HG02763 (cell line): ENCODE data around the gene TMEM51.
A peak's percentile ranks its signal among the peaks of the same experiment; 100 is the strongest.
"Not testable (repeated sequence)": the region's sequence is repeated elsewhere in the genome, so short reads cannot be mapped to it uniquely, and the experiment has no call there.

Experiments
- ATAC-seq: cut with Tn5 transposase; IDR thresholded peaks from one replicate; pipeline ENCODE4 v1.9.1; 2021; ENCODE audit warnings: mild to moderate bottlenecking, moderate library complexity; ENCODE audit not compliant: unreplicated experiment

The TMEM51 gene

DNA sequence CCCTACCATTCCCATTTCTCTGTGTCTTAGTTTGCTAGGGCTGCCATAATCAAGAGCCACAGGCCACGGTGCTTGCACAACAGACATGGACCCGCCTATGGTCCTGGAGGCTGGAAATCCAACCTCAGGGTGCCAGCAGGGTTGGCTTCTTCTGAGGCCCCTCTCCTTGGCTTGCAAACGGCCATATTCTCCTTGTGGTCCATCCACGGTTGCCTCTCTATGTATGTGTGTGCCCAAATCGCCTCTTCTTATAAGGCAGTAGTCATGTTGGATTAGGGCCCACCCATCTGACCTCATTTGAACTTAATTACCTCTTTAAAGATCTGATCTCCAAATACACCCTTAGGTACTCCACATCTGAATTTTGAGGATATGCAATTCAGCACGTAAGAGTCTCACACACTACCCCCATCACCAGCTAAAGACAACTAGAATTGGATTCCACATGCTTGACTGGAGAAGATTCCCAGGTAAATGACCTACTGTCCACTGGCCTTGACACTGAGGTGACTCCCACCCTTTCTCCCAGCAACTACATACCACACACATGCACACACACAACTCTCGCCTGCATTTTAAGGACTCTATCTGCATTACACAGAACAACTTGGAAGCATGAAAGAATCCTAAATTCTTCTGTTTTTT lies 28.3 kb upstream of the TMEM51 start:
- ATAC-seq: no peak

DNA sequence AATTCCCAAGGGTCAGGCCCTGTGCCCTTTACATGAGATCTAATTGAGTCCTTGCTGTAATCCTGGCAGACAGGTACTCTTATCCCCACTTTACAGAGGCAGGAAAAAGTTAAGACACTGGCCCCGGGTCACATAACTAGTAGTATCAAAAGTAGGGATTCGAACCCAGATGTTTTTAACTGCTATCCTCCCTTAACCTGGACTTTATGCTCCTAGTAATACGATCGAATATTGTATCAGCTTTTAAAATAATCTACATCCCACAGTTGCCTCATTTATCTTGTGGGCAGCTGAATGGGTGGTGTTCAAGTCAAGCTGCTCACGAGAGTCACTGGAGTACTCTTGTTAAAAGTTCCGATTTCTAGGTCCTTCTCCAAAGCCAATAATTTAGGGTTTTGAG lies 25.5 kb upstream of the TMEM51 start:
- ATAC-seq: no peak

DNA sequence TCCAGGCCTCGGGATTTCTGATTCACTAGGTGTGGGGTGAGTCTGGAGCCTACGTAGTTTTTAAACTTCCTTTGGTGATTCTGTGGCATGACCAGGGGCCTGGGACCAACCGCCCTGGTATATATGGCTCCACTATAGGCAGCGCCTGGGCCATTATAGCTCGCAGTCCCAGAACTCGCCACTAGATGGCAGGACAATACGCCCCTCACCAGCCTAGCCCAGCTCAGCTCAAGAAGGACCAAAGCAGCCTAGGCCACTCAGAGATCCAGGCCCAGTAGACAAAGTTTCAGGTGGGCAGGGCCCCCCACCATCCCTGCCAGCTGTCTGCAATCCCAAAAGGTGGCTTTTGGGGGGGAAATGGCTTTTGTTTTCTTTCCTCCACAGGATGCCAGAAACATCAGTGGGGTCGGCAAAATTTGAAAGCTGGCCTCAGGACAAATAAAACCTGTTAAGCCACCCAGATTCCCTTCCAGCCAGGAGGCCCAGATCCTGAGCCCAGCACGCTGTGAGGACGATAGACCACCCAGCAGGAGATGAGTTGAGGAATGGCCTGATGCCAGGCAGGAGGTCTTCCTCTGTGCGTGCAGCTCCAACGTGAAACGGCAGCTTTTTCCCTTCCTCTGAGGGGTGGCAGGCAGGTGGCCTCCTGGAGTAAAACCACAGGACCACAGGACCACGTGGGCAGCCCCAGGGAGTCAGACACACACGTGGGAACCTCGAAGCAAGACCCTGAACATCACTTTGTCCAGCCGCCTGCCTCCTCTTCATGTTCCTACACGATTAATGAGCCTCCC lies 24.8 kb upstream of the TMEM51 start:
- ATAC-seq: peak; percentile 53

DNA sequence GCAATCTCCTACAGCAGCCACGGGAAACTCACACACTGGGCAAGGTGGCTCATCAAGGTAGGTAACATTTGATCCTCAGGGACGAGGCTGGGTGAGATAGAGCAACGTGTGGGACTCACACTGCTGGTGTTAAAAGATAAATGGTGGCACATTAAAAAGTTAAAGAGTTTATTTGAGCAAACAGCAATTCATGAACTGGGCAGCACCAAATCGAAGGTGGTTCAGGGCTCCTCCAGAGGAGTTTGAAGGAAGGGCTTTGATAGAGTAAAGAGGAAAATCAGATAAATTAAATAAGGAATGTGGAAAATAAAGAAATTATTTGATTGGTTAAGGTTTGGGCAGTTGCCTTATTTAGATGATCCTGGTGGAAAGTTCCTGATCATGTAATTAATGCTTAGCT lies 23.6 kb upstream of the TMEM51 start:
- no peak for ATAC-seq

DNA sequence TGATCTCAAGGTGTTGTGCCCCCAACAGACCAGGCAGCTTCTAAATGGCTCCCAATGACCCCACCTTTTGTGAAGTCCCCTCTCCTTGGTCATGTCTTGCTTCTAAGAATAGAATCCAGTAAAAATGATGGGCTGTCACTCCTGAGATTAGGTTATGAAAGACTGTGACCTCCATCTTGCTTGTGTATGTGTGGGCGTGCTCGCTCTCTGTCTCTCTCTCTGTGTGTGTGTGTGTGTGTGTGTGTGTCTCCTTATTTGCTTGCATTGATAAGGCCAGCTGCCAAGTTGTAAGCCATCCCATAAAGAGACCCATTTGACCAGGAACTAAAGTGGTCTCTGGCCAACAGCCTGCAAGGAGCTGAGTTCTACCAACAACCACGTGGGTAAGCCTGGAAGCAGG lies 22.9 kb upstream of the TMEM51 start:
- no peak for ATAC-seq

DNA sequence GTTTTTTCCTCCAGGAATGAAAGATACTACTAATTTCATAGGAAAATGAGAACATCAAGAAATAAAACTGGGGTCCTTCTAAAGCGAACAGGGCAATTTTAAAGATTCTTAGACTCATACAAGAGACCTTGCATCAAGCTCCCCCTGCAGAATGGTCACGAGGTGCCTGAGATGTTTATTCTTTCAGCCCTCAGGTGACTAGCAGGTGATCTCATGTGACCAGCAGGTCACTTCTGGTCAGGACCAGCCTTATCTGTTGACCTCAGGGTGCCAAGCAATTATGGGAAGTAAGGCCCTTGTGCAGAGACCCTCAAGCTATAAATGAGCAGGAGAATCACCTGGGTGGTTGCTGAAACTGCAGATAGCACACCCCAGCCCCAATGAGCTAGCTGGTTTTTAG lies 20.6 kb upstream of the TMEM51 start:
- ATAC-seq: no peak

DNA sequence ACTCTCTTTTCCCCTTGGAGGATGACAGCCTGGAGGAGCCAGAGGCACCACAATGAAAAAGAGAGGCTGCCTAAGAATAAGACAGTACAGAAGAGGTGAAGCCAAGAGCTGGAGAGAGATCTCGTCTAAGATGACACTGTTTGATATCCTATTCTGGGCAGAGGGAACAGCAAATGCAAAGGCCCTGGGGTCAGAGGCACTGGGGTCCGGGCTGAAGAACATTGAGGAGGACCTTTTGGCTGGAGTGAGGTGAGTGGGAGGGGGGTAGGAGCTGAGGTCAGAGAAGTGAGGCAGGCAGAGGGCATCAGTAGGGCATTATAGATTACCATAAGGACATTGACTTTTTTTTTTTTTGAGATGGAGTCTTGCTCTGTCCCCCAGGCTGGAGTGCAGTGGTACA lies 19.3 kb upstream of the TMEM51 start:
- ATAC-seq: no peak

DNA sequence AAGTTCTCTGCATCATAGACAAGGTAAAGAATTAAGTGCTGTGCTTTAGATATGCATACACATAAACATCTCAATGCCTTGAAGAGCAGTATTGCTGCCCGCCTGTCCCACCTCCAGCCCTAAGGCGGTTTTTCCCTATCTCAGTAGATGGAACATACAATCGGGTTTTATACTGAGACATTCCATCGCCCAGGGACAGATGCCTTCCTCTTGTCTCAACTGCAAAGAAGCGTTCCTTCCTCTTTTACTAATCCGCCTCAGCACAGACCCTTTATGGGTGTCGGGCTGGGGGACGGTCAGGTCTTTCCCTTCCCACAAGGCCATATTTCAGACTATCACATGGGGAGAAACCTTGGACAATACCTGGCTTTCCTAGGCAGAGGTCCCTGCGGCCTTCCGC lies 17.9 kb upstream of the TMEM51 start:
- not testable (repeated sequence) for ATAC-seq

DNA sequence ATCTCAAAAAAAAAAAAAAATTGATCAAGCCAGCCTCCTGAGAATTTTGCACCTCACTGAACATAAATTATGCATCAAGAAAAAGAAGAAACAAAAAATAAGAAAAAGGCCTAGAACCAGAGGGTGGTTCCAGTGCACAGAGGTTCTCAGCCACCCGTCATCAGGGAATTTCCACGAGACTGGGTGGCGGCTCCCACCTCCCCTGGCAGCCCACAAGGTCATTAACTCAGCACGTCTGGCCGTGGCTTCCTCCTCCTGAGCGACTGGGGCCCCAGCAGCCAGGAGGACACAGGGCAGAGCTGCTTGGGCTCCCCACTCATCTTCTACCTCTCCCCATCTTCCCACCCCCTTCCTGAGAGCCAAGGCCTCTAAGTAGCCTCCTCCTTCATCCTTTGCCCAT lies 15.7 kb upstream of the TMEM51 start:
- ATAC-seq: no peak

DNA sequence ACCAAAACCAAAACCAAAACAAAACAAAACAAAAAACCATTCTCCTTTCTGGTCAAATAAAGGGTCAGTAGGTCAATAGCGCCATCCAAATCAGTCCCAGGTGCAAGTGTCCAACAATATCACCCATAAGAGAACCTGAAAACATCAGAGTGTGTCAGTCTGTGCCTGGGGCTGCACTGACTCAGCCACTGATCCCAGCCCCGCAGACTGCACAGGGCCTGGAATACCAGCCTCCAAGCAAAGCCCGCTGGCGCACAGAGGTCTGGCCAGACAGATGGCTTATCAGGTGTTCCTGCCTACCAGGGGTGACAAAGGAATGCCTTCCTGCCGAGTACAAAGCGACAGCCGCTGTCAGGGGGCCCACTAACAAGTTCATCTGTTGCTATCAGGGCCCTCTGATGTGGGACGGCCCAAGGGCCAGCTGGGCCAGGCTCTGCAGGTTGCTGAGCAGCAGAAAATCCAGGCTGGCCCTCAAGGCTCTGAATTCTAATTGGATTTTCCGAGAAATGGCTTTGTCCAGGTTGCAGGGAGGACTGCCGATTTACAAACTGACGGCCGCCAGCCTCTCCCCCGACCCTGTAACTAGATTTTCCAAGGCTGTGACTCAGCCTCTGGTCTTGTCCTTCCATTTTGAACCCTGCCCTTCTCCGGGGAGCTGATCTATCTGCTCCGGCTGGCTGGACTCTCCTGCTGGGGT lies 13.7 kb upstream of the TMEM51 start:
- ATAC-seq: no peak

DNA sequence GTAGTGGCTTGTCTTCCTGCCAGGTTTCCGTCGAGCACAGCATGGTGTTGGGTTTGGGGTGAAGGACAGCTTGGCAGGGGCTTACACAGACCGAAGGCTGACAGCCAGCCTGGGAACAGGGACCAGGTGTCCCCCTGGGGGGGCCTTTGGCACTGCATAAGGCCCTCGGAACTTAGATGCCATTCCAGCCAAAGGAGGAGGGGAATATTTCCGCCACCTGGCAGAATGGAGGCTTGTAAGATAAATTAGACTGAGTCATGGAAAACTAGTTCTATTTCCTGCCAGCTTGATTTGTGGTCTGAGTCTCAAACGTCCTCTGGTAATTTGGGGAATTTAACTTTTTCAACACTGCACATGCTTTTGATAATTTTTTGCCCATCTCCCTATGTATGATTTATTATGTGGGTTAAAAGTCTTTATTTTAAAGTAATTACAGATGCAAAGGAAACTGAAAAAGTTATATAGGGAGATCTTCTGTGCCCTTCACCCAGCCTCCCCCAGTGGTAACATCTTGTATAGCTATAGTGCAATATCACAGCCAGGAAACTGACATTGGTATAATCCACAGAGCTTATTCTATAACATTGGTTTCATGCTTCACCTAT lies 11.5 kb upstream of the TMEM51 start:
- ATAC-seq: no peak

DNA sequence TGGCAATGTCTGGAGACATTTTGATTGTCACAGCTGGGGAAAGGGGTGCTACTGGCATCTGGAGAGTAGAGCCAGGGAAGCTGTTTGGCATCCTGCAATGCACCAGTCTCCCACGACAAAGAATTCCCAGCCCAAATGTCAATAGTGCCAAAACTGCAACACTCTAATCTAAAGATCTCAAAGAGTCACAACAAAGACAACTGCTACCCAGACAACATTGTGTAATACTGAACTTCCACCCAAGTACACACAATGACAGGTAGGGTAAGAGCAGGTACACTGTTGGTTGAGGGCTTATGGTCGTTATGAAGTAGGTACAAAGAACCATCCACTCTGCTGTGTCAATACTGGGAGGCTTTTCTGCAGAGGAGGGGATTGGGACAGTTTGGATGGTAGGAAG lies 8.2 kb upstream of the TMEM51 start:
- ATAC-seq: no peak

DNA sequence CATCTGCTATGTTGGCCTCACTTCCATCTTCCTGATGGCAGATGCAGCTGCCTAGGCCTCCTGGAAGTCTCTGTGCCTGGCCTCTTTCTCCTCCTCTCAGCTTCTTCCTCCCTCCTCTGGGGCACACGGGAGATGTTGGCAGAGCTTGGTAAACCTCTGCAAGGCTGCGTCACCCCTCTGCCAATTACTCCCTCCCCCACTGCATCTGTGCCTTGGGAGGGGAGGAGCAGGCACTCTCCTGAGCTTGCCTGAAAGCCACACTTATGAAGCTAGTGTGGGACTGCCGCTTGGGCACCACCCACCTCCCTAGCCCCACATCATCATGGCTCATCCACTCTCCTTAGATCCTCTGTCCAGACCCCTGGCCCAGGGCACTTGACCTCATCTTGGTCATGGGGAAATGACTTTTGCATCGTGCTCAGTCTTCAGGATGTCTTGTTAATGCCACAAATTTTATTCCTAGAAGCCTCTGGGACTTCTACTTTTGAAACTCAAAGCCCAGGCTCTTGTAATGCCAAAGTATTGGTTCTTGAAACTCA lies 7.3 kb upstream of the TMEM51 start:
- no peak for ATAC-seq

DNA sequence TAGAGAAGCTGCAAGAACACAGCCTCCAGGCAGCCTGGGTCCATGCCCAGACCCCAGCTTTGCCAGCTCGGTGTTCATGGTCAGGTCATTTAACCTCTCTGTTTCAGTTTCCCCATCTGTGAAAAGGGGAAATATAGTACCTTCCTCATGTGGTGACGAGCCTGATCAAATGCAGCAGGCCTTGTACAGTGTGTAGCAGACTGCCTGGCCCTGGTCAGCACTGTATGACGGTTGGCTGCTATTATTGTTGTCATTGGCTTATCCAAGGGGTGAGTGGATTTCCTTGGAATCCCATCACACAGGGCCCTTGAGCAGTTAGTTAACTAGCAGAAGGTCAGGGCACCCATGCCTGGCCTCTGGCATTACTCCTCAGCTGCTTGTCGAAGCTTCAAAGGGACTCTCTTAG lies 6.6 kb upstream of the TMEM51 start:
- ATAC-seq: no peak

DNA sequence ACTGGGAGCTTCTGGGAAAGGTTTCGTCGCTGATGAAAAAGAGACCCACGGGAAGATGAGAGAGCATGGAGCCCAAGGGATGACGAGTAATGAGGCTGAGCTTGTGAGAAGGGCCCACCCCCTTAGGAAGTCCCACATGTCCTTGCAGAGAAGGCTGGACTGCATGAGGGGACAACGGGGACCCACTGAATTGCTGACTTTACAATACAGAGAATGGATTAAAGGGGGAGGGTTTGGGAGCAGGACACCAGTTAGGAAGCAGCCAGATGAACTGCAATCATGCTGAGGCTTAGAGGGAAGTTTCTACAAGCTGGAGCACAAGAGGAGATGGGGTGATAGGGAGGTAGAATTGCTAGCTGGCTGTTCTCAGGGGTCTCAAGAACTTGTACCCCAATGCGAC lies 5.5 kb upstream of the TMEM51 start:
- ATAC-seq: no peak

DNA sequence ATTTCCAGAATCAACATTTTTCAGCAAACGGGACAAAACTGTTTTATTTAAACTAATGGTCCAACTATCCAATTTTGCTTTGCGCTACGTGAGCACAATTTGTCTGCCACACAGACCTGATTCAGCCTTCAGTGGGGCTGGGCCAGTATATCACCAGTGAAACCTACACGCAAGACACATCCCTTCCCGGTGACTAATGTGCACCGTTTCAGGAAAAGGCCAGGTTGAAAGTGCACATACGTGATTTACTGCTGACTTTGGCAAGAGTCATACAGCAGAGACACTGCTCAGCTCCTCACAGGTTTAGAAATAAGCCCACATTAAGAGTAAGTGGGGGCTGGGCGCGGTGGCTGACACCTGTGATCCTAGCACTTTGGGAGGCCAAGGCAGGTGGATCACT lies 5.1 kb upstream of the TMEM51 start:
- no peak for ATAC-seq

DNA sequence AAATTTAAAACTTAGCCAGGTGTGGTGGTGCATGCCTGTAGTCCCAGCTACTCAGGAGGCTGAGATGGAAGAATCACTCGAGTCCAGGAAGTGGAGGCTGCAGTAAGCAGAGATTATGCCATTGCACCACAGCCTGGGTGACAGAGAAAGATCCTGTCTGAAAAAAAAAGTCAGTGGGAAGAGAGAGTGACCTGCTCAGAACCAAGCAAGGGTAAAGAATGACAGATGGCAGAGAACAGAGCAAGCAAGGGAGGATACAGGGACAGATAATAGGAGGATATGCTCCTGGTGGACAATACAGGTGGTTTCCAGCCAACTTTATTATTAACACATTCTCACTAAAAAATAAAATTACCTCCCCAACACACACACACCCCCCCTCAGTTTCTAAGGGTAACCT lies 4.6 kb upstream of the TMEM51 start:
- ATAC-seq: no peak

DNA sequence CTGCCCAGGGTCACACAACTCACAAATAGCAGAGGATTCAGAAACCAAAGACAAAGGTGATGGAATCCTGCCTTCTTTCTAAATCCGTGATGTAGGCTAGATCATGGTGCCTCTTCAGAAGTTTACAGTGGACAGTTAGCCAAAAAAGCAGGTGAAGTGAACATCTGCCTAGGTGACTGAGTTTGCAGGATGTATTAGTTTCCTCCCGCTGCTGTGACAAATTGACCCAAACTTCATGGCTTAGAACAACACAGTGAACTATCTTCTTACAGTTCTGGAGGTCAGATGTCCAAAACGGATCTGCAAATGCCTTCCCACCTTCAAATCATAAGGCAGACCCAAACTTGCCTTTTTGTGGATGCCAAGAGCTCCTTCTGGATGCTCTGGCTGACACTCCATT lies 3.2 kb upstream of the TMEM51 start:
- ATAC-seq: no peak

DNA sequence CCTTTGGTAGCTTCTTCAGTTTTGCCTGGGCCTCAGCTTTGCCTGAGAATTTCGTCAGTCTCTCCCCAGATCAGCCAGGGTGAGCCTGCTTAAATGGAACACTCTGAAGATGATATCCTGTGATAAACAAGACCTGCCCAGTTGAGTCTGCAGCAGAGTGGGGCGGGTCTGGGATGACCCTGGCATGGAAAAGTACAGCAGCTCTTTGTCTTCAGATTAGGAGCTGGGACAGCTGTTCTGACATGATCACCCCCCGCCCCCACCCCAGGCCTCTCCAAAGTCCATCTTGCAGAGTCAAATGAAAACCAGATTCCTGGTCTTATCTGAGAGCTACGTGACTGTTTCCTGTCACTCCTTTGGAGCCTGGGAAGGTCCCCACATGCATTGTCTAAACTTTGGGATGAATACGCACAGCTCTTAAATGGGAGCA lies 2.2 kb upstream of the TMEM51 start:
- no peak for ATAC-seq

DNA sequence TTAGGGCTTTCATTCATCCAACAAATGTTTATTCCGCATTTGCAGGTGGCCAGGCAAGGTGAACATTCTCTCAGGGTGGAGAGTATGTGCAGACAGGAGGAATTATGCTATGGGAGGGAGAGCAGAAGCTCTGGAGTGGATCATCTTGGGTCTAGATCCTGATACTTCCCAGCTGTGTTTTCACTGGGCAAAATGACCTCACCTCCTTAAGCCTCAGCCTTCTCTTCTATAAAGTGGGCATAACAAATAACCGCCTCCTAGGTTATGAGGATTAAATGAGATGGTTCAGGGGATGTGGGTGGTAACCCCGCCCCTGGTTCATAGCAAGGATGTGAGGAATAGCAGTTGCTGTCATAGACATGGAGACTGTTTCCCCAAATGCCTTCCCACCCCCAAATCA lies 1.7 kb upstream of the TMEM51 start:
- no peak for ATAC-seq
